ENCODE data around the gene PSMA5. TPM values are rescaled to one million over a fixed set of nuclear protein-coding genes. Genes with fewer than 3 reads are reported as not detected.

The PSMA5 gene
- total RNA-seq, 2 experiments from 2014 or later = 53.3 to 152 TPM

- no TSS peak for BruUV-seq (replicated peaks)
- H3K27ac ChIP-seq (ENCODE audit: low read depth, low read length, poor library complexity, severe bottlenecking) = peak overlapping the region; percentile 32
- DNase-seq (ENCODE audit: low spot score) = no peak
- ChIA-PET POLR2A (interaction anchor here (1.4 to 2.4 kb wide), 4 partner anchors 8 to 16 kb away, joined by 4 to 17 read pairs (median 6); partner anchors contain the start of gene SORT1), CTCF (ENCODE audit: unreplicated experiment) (no interaction called here)
- peaks cover 92% of the 10 kb centered on the region for H3K79me2 ChIP-seq (ENCODE audit: insufficient read depth, low read depth, low read length)
- H3K4me2 ChIP-seq (ENCODE audit: low read length) = peak overlapping the region; percentile 18
- intact Hi-C loops (cut with micrococcal nuclease; ENCODE audit: unreplicated experiment) = no loop called here
- no peak overlapping the region for H2AFZ ChIP-seq (ENCODE audit: low read length)
- no peak overlapping the region for H3K4me3 ChIP-seq (ENCODE audit: low read depth, low read length, poor library complexity, severe bottlenecking)
- TF ChIP-seq EZH2phosphoT487 (IDR thresholded peaks at IDR 0.05; ENCODE audit: borderline replicate concordance, low read depth, low read length) (no peak), CTCF (conservative IDR thresholded peaks at IDR 0.05; ENCODE audit: low read length) (no peak)
- peaks cover 31% of the 10 kb centered on the region for H3K36me3 ChIP-seq (ENCODE audit: insufficient read depth, low read length)
- peaks cover 14% of the 10 kb centered on the region; the same call in 1 of the 2 replicates for H3K9me3 ChIP-seq (ENCODE audit: low read length)
- peaks cover 68% of the 10 kb centered on the region for H3K4me1 ChIP-seq (ENCODE audit: insufficient read depth, low read length, poor library complexity, severe bottlenecking)
- H3K9me2 ChIP-seq (ENCODE audit: insufficient read depth, low read length) = no peaks in the 10 kb centered on the region
- H4K20me1 ChIP-seq (ENCODE audit: insufficient read depth, low read length) = no peaks in the 10 kb centered on the region
Observed at GRCh38 chr1:109386054-109386717, 40.1 kb downstream of the PSMA5 start.

- TF ChIP-seq EZH2phosphoT487 (IDR thresholded peaks at IDR 0.05; ENCODE audit: borderline replicate concordance, low read depth, low read length) (no peak), CTCF (conservative IDR thresholded peaks at IDR 0.05; ENCODE audit: low read length) (no peak)
- DNase-seq (ENCODE audit: low spot score) = no peak
- Histone ChIP-seq H3K9me2 (ENCODE audit: insufficient read depth, low read length) (no peaks in the 10 kb centered on the region), H3K36me3 (ENCODE audit: insufficient read depth, low read length) (peaks cover 31% of the 10 kb centered on the region), H2AFZ (ENCODE audit: low read length) (no peak overlapping the region), H3K79me2 (ENCODE audit: insufficient read depth, low read depth, low read length) (peaks cover 92% of the 10 kb centered on the region), H3K4me2 (ENCODE audit: low read length) (no peak overlapping the region), H3K4me1 (ENCODE audit: insufficient read depth, low read length, poor library complexity, severe bottlenecking) (peaks cover 61% of the 10 kb centered on the region), H3K9me3 (ENCODE audit: low read length) (peaks cover 14% of the 10 kb centered on the region; the same call in 1 of the 2 replicates), H3K27ac (ENCODE audit: low read depth, low read length, poor library complexity, severe bottlenecking) (no peak overlapping the region), H3K4me3 (ENCODE audit: low read depth, low read length, poor library complexity, severe bottlenecking) (no peak overlapping the region), H4K20me1 (ENCODE audit: insufficient read depth, low read length) (no peaks in the 10 kb centered on the region)
- CTCF ChIA-PET (ENCODE audit: unreplicated experiment) = no interaction called here
- POLR2A ChIA-PET = interaction anchor here (0.7 to 1.8 kb wide), 2 partner anchors 9 to 11 kb away, joined by 3 to 5 read pairs; no protein-coding TSS in a partner anchor
- BruUV-seq (replicated peaks) = no TSS peak
- intact Hi-C loops (cut with micrococcal nuclease; ENCODE audit: unreplicated experiment) = no loop called here
Observed at GRCh38 chr1:109385417-109385816, 40.8 kb downstream of the PSMA5 start.

- intact Hi-C loops (cut with micrococcal nuclease; ENCODE audit: unreplicated experiment) = no loop called here
- no peak overlapping the region for H3K27ac ChIP-seq (ENCODE audit: low read depth, low read length, poor library complexity, severe bottlenecking)
- no peak overlapping the region for H3K4me2 ChIP-seq (ENCODE audit: low read length)
Observed at GRCh38 chr1:109383854-109384253, 42.4 kb downstream of the PSMA5 start.

More at GRCh38 chr1:109383854-109384253, 42.4 kb downstream of the PSMA5 start:
- Histone ChIP-seq H3K4me3 (ENCODE audit: low read depth, low read length, poor library complexity, severe bottlenecking) (no peak overlapping the region), H3K4me1 (ENCODE audit: insufficient read depth, low read length, poor library complexity, severe bottlenecking) (peaks cover 46% of the 10 kb centered on the region), H3K36me3 (ENCODE audit: insufficient read depth, low read length) (peaks cover 34% of the 10 kb centered on the region), H3K9me2 (ENCODE audit: insufficient read depth, low read length) (no peaks in the 10 kb centered on the region), H2AFZ (ENCODE audit: low read length) (no peak overlapping the region), H4K20me1 (ENCODE audit: insufficient read depth, low read length) (no peaks in the 10 kb centered on the region), H3K9me3 (ENCODE audit: low read length) (peaks cover 14% of the 10 kb centered on the region; the same call in 1 of the 2 replicates), H3K79me2 (ENCODE audit: insufficient read depth, low read depth, low read length) (peaks cover 90% of the 10 kb centered on the region)
- CTCF ChIA-PET (ENCODE audit: unreplicated experiment) = no interaction called here
- DNase-seq (ENCODE audit: low spot score) = no peak
- no TSS peak for BruUV-seq (replicated peaks)
- POLR2A ChIA-PET = interaction anchor here (1.3 to 3.2 kb wide), 3 partner anchors 8 to 101 kb away, joined by 3 to 21 read pairs (median 6); partner anchors contain the start of genes PSRC1 and SORT1
- no peak for TF ChIP-seq CTCF (conservative IDR thresholded peaks at IDR 0.05; ENCODE audit: low read length)
- TF ChIP-seq EZH2phosphoT487 (IDR thresholded peaks at IDR 0.05; ENCODE audit: borderline replicate concordance, low read depth, low read length) = no peak

Measured in OCI-LY7 (cell line).